Rectal smooth muscle tissue (tissue), 1 donor: ENCODE measurements around the gene TAS2R31.

Source experiments
- H3K27ac ChIP-seq: one replicate; pipeline ENCODE4 v1.7.0; 2013; ENCODE audit warnings: low read depth, low read length, inconsistent platforms
- H3K27me3 ChIP-seq: one replicate; pipeline ENCODE4 v1.7.0; 2013; ENCODE audit warnings: low read length; ENCODE audit not compliant: control insufficient read depth, insufficient read depth
- H3K36me3 ChIP-seq: one replicate; pipeline ENCODE4 v1.7.0; 2013; ENCODE audit warnings: low read length; ENCODE audit not compliant: control insufficient read depth, insufficient read depth
- H3K4me1 ChIP-seq: one replicate; pipeline ENCODE4 v1.7.0; 2013; ENCODE audit warnings: low read length; ENCODE audit not compliant: control insufficient read depth, insufficient read depth
- H3K4me3 ChIP-seq: one replicate; pipeline ENCODE4 v1.7.0; 2013; ENCODE audit warnings: low read length
- H3K9ac ChIP-seq: one replicate; pipeline ENCODE4 v1.7.0; 2013; ENCODE audit warnings: low read length

Gene TAS2R31

DNA sequence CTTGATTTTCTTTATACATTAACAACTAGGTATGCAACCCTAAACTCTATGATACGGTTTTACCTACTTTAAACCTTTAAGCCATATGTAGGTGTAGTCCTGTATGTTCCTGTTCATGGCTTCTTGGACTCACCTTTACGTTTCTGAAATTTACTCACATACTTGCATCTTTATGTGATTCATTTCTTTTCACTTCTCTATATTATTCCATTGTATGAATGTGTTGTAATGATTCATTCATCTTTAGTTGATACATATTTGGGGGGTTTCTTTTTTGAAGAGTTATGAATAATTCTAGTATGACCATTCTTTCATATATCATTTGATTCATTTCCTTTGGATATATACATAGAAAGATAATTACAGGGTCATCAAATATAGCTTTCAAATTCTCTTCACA is 42.1 kb downstream of the TAS2R31 start:
- no peaks in the 10 kb centered on the region for H3K4me1 ChIP-seq
- no peaks in the 10 kb centered on the region for H3K36me3 ChIP-seq
- H3K9ac ChIP-seq, result no peak overlapping the region
- no peak overlapping the region for H3K4me3 ChIP-seq
- no peak overlapping the region for H3K27ac ChIP-seq
- no peaks in the 10 kb centered on the region for H3K27me3 ChIP-seq

DNA sequence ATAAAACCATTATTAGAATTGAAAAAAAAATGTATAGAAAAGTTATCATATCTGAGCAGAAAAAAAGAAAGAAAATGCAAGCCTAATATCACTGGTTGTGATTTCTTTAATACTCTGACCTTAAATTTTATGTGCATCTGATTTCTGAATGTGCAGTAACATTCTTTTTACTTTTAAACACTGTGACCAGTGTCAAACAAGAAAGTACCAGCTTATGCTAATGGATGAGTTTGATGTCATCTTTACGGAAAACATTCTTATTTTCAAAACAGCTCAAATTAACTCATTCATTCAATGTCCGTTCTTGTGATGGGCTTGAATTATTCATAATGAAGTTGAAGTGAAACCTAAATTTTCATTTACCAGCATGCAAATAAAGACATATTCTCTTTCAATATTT is 44.4 kb downstream of the TAS2R31 start, which contains the start of gene TAS2R50:
Gene TAS2R50, minus strand, starts transcription at position 101 of the 400 bp plus-strand sequence. Its CDS starts 52 bp downstream, at position 49.
- no peak within 1 kb of the TSS for H3K9ac ChIP-seq
- H3K27me3 ChIP-seq, result no peaks in the 10 kb centered on the region
- H3K4me1 ChIP-seq, result no peaks in the 10 kb centered on the region
- no peak within 1 kb of the TSS for H3K4me3 ChIP-seq
- no peaks in the 10 kb centered on the region for H3K36me3 ChIP-seq
- H3K27ac ChIP-seq, result no peak within 1 kb of the TSS

DNA sequence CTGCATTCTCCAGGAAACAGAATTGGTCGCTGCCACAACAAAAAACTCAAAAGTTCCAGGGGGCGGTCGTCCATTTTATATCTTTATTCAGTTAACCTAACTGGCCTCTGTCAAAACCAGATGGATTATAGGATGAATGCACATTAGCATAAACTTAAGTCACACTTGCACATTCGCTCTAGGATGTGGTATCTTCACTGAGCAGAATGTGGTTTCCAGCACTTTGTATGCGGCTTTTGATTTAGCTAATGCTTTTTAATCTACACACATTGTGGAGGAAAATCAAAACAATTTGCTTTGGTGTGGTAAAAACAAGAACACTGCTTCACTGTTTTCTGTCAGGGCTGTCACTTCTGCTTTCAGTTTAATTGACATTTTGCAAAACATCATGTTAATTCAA is 49.0 kb downstream of the TAS2R31 start:
- Histone ChIP-seq H3K4me1 (no peaks in the 10 kb centered on the region), H3K4me3 (no peak overlapping the region), H3K27me3 (no peaks in the 10 kb centered on the region), H3K36me3 (no peaks in the 10 kb centered on the region), H3K9ac (no peak overlapping the region), H3K27ac (no peak overlapping the region)
